ENCODE measurements around the gene TUBGCP6. TPM values are rescaled to one million over a fixed set of nuclear protein-coding genes. Genes with fewer than 3 reads are reported as not detected.

The TUBGCP6 gene
- total RNA-seq, 6 experiments from 2014 or later: 10.4 to 22.6 (median 14.6) TPM

DNA sequence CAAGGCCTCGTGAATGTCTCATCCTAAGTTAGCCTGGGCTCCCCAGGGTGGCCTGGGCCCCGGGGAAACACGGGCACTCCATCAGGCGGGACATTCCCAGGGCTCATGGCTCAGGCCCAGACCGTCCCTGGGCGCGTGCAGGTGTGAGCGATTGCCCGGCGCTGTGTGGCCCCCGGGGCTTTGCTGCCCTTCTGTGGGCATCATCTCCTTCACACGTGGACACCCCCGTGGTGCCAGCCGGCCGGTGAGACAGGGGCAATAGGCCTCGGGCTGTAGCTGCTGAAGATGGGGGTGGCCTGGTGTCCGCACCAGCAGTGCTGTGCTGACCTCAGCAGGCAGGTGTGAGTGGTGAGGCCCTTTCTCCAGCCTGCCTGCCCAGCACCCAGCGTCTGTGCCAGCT is 48.6 kb downstream of the TUBGCP6 start:
- Histone ChIP-seq H3K9me3 (no peaks in the 10 kb centered on the region), H3K27ac (no peak overlapping the region), H3K4me1 (peaks cover 0 to 25% (median 10%) of the 10 kb centered on the region in 4 donors), H3K27me3 (no peaks in the 10 kb centered on the region), H3K36me3 (peaks cover 0 to 10% (median 2%) of the 10 kb centered on the region in 4 donors), H3K4me3 (no peak overlapping the region)
- TF ChIP-seq, protein P1, sequence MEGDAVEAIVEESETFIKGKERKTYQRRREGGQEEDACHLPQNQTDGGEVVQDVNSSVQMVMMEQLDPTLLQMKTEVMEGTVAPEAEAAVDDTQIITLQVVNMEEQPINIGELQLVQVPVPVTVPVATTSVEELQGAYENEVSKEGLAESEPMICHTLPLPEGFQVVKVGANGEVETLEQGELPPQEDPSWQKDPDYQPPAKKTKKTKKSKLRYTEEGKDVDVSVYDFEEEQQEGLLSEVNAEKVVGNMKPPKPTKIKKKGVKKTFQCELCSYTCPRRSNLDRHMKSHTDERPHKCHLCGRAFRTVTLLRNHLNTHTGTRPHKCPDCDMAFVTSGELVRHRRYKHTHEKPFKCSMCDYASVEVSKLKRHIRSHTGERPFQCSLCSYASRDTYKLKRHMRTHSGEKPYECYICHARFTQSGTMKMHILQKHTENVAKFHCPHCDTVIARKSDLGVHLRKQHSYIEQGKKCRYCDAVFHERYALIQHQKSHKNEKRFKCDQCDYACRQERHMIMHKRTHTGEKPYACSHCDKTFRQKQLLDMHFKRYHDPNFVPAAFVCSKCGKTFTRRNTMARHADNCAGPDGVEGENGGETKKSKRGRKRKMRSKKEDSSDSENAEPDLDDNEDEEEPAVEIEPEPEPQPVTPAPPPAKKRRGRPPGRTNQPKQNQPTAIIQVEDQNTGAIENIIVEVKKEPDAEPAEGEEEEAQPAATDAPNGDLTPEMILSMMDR (IDR thresholded peaks at IDR 0.05): peak in 1 of 4 donors; percentile 5
- TF ChIP-seq POLR2A (IDR thresholded peaks at IDR 0.05): no peak
- DNase-seq: no peak
- intact Hi-C loops (cut with DNase I): no loop called here
- 40% methylated on average over 1 of the region's 18 CpGs for WGBS (ENCODE audit: insufficient coverage, low coverage, low lambda C conversion rate, missing lambda C conversion rate)
- no peak for ATAC-seq

DNA sequence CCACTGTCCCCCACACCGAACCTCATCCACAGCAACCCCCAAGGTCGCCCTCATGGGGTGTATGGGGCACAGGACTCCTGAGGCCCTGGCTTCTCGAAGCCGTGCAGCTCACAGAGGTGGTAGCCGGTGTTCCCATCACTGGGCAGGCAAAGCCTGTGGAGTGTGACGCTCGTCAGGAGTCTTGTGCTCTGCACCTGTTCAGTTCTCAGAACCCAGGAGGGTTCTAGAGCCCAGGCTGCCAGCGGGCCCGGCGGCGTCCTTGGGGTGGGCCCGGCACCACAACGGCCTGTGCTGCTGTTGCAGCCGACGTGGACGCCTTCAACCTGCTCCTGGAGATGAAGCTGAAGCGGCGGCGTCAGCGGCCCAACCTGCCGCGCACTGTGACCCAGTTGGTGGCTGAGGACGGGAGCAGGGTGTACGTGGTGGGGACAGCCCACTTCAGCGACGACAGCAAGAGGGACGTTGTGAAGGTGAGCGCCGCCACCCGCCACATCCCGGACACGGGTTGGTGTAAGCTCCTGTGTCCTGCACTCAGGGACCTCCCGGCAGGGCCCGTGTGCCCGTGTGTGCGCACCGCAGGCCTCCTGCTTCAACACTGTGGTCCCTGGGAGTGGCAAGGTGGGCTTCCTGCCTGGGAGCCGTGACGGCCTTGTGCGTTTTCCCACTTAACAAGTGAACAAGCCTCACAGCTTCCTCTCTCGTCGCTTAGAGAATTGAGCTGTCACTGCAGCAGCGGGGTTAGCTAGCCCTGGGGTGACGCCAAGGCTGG is 50.6 kb downstream of the TUBGCP6 start:
- TF ChIP-seq POLR2A (IDR thresholded peaks at IDR 0.05): no peak
- TF ChIP-seq, protein P1 (IDR thresholded peaks at IDR 0.05): no peak
- intact Hi-C loops (cut with DNase I): no loop called here
- peaks cover 0 to 30% (median 15%) of the 10 kb centered on the region in 4 donors for H3K4me1 ChIP-seq
- DNase-seq: no peak
- no peak for ATAC-seq
- no peaks in the 10 kb centered on the region for H3K9me3 ChIP-seq
- no peak overlapping the region for H3K4me3 ChIP-seq
- 46% methylated on average over 4 of the region's 44 CpGs for WGBS (ENCODE audit: insufficient coverage, low coverage, low lambda C conversion rate, missing lambda C conversion rate)
- peak overlapping the region in 1 of 3 donors; percentile 63 for H3K27ac ChIP-seq
- no peaks in the 10 kb centered on the region for H3K27me3 ChIP-seq
- peaks cover 0 to 10% (median 2%) of the 10 kb centered on the region in 4 donors for H3K36me3 ChIP-seq

DNA sequence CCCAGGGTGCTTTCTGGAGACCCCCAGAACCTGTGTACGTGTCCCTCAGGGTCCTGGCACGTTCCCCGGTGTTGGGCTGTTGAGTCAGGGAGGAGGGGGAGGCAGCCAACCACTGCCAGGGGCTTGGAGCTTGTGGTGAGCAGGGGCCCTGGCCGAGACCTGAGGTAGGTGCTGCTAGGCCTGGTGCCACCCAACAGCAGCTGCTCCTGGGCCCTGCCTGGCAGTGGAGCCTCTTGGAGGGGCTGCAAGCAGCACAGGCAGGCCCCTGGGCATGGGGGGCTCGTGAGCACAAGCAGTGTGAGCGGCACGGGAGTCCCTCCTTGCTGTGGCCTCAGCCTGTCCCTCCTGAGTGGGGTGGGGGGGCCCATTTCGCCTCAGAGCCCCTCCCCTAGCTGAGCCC is 51.2 kb downstream of the TUBGCP6 start:
- ATAC-seq (no peak), DNase-seq (no peak)
- Histone ChIP-seq H3K9me3 (no peaks in the 10 kb centered on the region), H3K27ac (no peak overlapping the region), H3K36me3 (peaks cover 0 to 10% (median 2%) of the 10 kb centered on the region in 4 donors), H3K4me3 (no peak overlapping the region), H3K4me1 (peaks cover 0 to 35% (median 15%) of the 10 kb centered on the region in 4 donors), H3K27me3 (no peaks in the 10 kb centered on the region)
- TF ChIP-seq, protein P1 (IDR thresholded peaks at IDR 0.05): no peak
- TF ChIP-seq POLR2A (IDR thresholded peaks at IDR 0.05): no peak
- intact Hi-C loops (cut with DNase I): no loop called here
- WGBS (ENCODE audit: insufficient coverage, low coverage, low lambda C conversion rate, missing lambda C conversion rate): no CpG with 5 or more reads among the region's 8 CpGs

DNA sequence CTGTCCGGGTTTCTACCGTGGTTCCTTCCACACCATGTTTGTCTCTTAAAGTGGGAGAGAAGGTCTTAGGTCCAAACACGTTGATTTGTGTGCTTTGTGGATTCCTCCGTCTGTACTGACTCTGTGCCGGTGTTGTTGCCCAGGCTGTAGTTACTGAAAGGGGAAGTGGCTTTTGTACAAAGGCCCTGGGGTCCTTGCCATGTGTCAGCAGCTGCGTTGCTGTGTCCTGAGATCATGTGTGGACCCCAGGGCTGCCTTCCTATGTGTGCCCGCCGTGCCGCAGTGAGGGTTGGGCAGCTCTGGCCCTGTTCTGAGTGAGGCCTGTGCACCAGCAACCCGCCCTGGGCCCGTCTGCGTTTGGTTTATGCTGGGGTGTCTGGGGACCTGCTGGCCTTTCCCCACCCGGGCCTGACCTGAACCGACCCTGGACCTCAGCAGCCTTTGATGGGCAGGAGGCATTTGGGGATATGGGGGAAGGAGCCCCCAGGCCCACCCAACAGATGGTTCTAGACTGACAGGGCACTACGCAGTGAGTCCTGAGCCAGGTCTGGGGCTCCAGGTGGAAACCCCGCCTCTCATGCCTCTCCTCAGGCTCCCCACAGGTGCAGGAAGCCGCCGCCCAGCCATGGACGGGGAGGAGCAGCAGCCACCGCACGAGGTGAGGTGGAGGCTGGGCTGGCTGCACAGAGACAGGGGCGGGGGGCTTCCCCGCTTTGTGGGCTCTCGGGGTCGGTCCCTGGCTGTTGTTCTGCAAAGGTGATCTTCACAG is 52.2 kb downstream of the TUBGCP6 start:
- H3K27ac ChIP-seq: peak overlapping the region in 1 of 3 donors; percentile 78
- DNase-seq: no peak
- H3K36me3 ChIP-seq: peaks cover 0 to 4% (median 0%) of the 10 kb centered on the region in 4 donors
- no peak for TF ChIP-seq POLR2A (IDR thresholded peaks at IDR 0.05)
- TF ChIP-seq, protein P1 (IDR thresholded peaks at IDR 0.05): no peak
- peaks cover 0 to 35% (median 15%) of the 10 kb centered on the region in 4 donors for H3K4me1 ChIP-seq
- 47% methylated on average over 5 of the region's 25 CpGs for WGBS (ENCODE audit: insufficient coverage, low coverage, low lambda C conversion rate, missing lambda C conversion rate)
- intact Hi-C loops (cut with DNase I): no loop called here
- no peaks in the 10 kb centered on the region for H3K9me3 ChIP-seq
- H3K4me3 ChIP-seq: no peak overlapping the region
- ATAC-seq: no peak
- H3K27me3 ChIP-seq: no peaks in the 10 kb centered on the region
